ENCODE data around the gene ATPAF2. TPM values are rescaled to one million over a fixed set of nuclear protein-coding genes. Genes with fewer than 3 reads are reported as not detected.

ATPAF2 gene
- total RNA-seq, 1 experiment from 2014 or later: 40.5 TPM

DNA sequence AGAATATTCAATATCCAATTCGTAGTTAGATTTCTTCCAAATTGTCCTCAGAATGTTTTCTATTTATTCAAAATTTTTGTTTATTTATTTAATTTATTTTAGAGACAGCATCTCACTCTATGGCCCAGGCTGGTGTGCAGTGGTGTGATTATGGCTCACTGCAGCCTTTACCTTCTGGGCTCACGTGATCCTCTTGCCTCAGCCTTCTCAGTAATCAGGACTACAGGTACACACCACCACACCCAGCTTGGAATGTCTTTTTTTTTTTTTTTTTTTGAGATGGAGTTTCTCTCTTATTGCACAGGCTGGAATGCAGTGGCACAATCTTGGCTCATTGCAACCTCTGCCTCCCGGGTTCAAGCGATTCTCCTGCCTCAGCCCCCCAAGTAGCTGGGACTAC lies 45.3 kb upstream of the ATPAF2 start:
- H3K27me3 ChIP-seq (ENCODE audit: low read length): no peaks in the 10 kb centered on the region
- peaks cover 9% of the 10 kb centered on the region for H3K4me1 ChIP-seq (ENCODE audit: insufficient read depth, low read length)
- H3K4me2 ChIP-seq (ENCODE audit: low read length): no peak overlapping the region
- ChIA-PET POLR2A (ENCODE audit: unreplicated experiment) (no interaction called here), CTCF (no interaction called here)
- no peak overlapping the region for H2AFZ ChIP-seq (ENCODE audit: low read length)
- H3K36me3 ChIP-seq (ENCODE audit: low read depth, low read length): no peaks in the 10 kb centered on the region
- no peaks in the 10 kb centered on the region for H3K9me3 ChIP-seq (ENCODE audit: low read length)
- ATAC-seq (no peak), DNase-seq (no peak)
- H3K9ac ChIP-seq (ENCODE audit: low read length): no peak overlapping the region
- no TSS peak for BruUV-seq (replicated peaks)
- no peaks in the 10 kb centered on the region for H4K20me1 ChIP-seq (ENCODE audit: low read length)
- H3K79me2 ChIP-seq (ENCODE audit: low read length): peaks cover 17% of the 10 kb centered on the region
- H3F3A ChIP-seq (ENCODE audit: low read length, unreplicated experiment): no peaks in the 10 kb centered on the region
- intact Hi-C loops (cut with micrococcal nuclease): no loop called here
- no peaks in the 10 kb centered on the region for H3K9me2 ChIP-seq (replicated peaks; ENCODE audit: low read length)
- TF ChIP-seq, protein P1, sequence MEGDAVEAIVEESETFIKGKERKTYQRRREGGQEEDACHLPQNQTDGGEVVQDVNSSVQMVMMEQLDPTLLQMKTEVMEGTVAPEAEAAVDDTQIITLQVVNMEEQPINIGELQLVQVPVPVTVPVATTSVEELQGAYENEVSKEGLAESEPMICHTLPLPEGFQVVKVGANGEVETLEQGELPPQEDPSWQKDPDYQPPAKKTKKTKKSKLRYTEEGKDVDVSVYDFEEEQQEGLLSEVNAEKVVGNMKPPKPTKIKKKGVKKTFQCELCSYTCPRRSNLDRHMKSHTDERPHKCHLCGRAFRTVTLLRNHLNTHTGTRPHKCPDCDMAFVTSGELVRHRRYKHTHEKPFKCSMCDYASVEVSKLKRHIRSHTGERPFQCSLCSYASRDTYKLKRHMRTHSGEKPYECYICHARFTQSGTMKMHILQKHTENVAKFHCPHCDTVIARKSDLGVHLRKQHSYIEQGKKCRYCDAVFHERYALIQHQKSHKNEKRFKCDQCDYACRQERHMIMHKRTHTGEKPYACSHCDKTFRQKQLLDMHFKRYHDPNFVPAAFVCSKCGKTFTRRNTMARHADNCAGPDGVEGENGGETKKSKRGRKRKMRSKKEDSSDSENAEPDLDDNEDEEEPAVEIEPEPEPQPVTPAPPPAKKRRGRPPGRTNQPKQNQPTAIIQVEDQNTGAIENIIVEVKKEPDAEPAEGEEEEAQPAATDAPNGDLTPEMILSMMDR (conservative IDR thresholded peaks at IDR 0.05; ENCODE audit: low read depth, low read length): no peak
- TF ChIP-seq EZH2phosphoT487 (IDR thresholded peaks at IDR 0.05; ENCODE audit: borderline replicate concordance, low read length) (no peak), EZH2 (IDR thresholded peaks at IDR 0.05; ENCODE audit: low read length, unreplicated experiment) (no peak)
- no peak overlapping the region for H3K4me3 ChIP-seq (ENCODE audit: low read length)
- no peak overlapping the region for H3K27ac ChIP-seq (ENCODE audit: low read length)

DNA sequence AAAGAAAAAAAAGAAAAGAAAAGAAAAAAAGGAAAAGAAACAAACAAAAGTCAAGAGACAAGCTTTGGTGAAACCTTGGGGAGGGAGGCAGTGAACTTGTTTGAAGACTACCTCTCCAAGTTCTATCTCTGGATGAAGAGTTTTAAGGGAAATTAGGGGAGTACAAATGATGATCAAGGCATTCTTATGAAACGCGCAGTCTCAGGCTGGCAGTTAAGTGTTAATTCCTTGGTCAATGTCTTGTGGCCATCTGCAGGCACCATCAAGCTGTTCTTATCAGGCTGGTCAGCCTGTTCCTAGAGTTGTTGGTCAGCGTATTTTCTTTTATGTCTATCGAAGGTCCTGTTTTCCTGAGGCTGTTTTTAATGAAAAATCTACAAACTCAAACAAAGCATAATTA lies 40.6 kb upstream of the ATPAF2 start:
- H3K4me1 ChIP-seq (ENCODE audit: insufficient read depth, low read length): no peaks in the 10 kb centered on the region
- H3K9ac ChIP-seq (ENCODE audit: low read length): no peak overlapping the region
- H3K27ac ChIP-seq (ENCODE audit: low read length): no peak overlapping the region
- DNase-seq: no peak
- TF ChIP-seq, protein P1 (conservative IDR thresholded peaks at IDR 0.05; ENCODE audit: low read depth, low read length): no peak
- TF ChIP-seq EZH2 (IDR thresholded peaks at IDR 0.05; ENCODE audit: low read length, unreplicated experiment) (no peak), EZH2phosphoT487 (IDR thresholded peaks at IDR 0.05; ENCODE audit: borderline replicate concordance, low read length) (no peak)
- no peaks in the 10 kb centered on the region for H3K9me2 ChIP-seq (replicated peaks; ENCODE audit: low read length)
- H3F3A ChIP-seq (ENCODE audit: low read length, unreplicated experiment): no peaks in the 10 kb centered on the region
- POLR2A ChIA-PET (ENCODE audit: unreplicated experiment): no interaction called here
- no peaks in the 10 kb centered on the region for H3K27me3 ChIP-seq (ENCODE audit: low read length)
- no peak overlapping the region for H2AFZ ChIP-seq (ENCODE audit: low read length)
- no TSS peak for BruUV-seq (replicated peaks)
- H3K36me3 ChIP-seq (ENCODE audit: low read depth, low read length): no peaks in the 10 kb centered on the region
- ATAC-seq: no peak
- no peak overlapping the region for H3K4me2 ChIP-seq (ENCODE audit: low read length)
- no peaks in the 10 kb centered on the region for H4K20me1 ChIP-seq (ENCODE audit: low read length)
- H3K79me2 ChIP-seq (ENCODE audit: low read length): no peaks in the 10 kb centered on the region
- no peaks in the 10 kb centered on the region for H3K9me3 ChIP-seq (ENCODE audit: low read length)
- CTCF ChIA-PET: interaction anchor here (0.7 kb wide), 1 partner anchor 97 kb away, joined by 4 read pairs; no protein-coding TSS in a partner anchor
- no peak overlapping the region for H3K4me3 ChIP-seq (ENCODE audit: low read length)
- intact Hi-C loops (cut with micrococcal nuclease): no loop called here

DNA sequence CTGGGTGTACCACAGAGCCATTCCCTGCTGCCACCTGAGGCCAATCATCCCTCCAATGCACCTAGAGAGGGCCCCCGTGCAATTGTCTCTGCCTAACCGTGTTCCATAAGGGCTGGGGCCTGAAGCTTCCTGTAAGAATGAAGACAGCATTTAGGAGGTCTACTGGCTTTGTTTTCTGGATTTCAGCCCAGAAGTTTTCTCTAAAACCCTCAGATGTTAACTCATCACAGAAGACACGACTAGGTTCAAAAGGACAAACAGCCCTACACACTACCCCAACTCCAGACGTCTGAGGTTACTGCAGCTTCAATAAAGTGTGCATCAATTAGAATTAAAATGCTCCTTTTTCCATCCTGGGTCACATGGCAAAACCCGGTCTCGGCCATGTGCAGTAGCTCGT lies 38.0 kb upstream of the ATPAF2 start:
- Histone ChIP-seq H3K9me2 (replicated peaks; ENCODE audit: low read length) (no peaks in the 10 kb centered on the region), H3K36me3 (ENCODE audit: low read depth, low read length) (no peaks in the 10 kb centered on the region), H3K4me3 (ENCODE audit: low read length) (no peak overlapping the region), H3K4me2 (ENCODE audit: low read length) (no peak overlapping the region), H3K4me1 (ENCODE audit: insufficient read depth, low read length) (no peaks in the 10 kb centered on the region), H3K27me3 (ENCODE audit: low read length) (no peaks in the 10 kb centered on the region), H4K20me1 (ENCODE audit: low read length) (no peaks in the 10 kb centered on the region), H3K9me3 (ENCODE audit: low read length) (no peaks in the 10 kb centered on the region), H2AFZ (ENCODE audit: low read length) (no peak overlapping the region), H3K27ac (ENCODE audit: low read length) (no peak overlapping the region), H3F3A (ENCODE audit: low read length, unreplicated experiment) (no peaks in the 10 kb centered on the region), H3K9ac (ENCODE audit: low read length) (no peak overlapping the region), H3K79me2 (ENCODE audit: low read length) (no peaks in the 10 kb centered on the region)
- CTCF ChIA-PET: no interaction called here
- DNase-seq: no peak
- BruUV-seq (replicated peaks): no TSS peak
- intact Hi-C loops (cut with micrococcal nuclease): no loop called here
- ATAC-seq: no peak
- TF ChIP-seq EZH2phosphoT487 (IDR thresholded peaks at IDR 0.05; ENCODE audit: borderline replicate concordance, low read length) (no peak), EZH2 (IDR thresholded peaks at IDR 0.05; ENCODE audit: low read length, unreplicated experiment) (no peak)
- TF ChIP-seq, protein P1 (conservative IDR thresholded peaks at IDR 0.05; ENCODE audit: low read depth, low read length): no peak
- POLR2A ChIA-PET (ENCODE audit: unreplicated experiment): no interaction called here
